Hypothalamus (tissue), 51 donors: ENCODE measurements around the gene PSMA4.
"Not testable (repeated sequence)": the region's sequence is repeated elsewhere in the genome, so short reads cannot be mapped to it uniquely, and the experiment has no call there.

Source experiments
- DNase-seq, 51 donors: peaks; one replicate each; lab custom pipeline; 2025; lab: John Stamatoyannopoulos, UW

PSMA4 gene

DNA sequence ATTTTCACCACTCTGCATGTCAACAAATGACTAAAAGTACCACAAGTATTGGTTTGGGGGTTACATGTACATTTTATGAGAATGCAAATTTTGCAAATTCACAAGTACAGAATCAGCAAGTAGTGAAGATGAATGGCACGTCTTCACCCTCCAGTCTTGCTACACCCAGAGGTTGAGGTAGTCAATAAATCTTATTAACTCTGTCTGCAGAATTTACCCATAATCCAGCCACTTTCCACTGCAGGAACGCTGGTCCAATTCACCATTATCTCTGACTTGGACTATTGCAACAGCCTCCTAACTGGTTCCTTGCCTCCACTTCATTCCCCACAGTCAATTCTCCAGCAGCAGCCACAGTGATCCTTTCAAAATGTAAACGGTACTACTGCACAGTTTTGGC lies 10.6 kb downstream of the PSMA4 start:
- DNase-seq, result no peak

DNA sequence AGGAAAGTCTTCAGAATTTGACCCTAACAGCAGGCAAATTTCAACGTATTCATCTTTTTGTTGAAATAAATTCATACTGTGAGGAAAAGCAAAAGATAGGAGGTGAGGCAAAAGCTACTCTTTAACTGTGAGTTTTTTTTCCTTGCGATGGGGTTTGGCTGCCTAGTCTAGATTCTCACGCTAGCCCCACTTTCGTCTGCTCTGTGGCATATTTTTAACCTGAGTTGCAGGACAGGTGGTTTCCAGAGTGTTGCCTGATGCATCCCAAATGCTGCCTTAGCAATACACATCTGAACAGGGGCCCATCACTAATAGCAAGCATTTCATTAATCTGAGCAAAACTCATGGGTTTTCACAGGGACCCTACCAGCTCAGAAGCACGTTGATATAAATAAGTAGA lies 11.7 kb downstream of the PSMA4 start:
- DNase-seq, result no peak

DNA sequence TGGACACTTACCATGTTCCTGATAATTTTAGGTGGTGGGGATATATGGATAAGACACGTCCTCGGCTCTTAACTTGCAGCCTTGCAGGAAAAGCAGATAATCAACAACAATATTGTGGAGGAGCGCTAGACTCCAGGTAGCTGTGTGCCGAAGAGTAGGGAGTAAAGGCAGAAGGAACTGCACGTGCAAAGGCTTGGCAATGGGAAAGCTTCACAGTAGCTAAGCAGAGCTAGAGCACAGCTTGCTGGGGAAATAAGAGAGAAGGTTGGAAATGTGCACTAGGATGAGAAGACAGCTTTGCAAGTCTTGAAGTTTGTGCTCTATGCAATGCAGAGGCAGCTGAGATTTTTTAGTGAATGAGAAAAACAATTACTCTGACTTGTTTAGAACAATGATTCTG lies 12.4 kb downstream of the PSMA4 start:
- no peak for DNase-seq

DNA sequence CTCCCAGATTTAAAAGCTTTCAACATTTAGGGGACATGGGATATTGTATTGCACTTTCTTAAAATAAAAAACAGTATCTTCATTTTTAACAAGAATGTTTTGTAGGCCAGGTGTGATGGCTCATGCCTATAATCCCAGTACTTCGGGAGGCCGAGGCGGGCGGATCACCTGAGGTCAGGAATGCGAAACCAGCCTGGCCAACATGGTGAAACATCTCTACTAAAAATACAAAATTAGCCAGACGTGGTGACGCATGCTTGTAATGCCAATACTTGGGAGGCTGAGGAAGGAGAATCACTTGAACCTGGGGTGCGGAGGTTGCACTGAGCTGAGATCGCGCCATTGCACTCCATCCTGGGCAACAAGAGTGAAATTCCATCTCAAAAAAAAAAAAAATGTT lies 20.0 kb downstream of the PSMA4 start:
- not testable (repeated sequence) for DNase-seq

DNA sequence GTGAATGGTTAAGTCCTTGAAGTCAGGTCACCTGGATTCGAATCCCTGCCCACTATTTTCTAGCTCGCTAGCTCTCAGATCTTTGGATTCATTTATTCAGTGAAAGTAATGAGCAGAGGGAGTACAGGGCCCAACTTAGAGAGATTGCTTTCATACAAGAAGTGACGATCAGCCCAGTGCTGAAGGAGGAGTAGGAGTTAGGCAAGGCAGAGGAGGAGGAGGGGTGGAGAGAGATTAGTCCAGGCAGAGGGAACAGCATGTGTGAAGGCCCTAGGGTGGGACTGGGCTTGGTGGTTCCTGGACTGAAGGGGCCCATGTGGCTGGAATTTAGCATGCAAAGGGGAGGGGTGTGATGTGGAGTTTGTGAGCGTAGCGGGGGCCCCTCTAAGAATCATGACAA lies 21.2 kb downstream of the PSMA4 start:
- DNase-seq, result no peak

- no peak for DNase-seq
Measured at GRCh38 chr15:78563092-78563491, 22.8 kb downstream of the PSMA4 start.

DNA sequence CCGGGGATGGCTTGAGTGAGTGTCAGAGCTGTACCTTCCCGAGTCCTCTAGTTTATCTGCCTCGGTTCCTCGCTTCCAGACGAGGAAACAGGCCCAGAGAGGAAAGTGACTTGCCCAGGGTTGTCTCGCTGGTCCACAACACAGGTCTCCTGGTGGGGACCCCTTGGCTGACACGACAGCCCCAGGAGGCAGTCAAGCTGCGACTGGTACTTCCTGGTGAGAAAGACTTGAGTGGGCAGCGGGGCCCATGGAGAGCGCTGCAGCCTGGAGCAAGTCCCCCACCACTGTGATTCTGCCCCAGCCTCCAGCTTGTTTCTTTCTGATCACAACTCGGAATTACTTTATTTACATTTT lies 24.5 kb downstream of the PSMA4 start:
- no peak for DNase-seq

- peak in 25 of 51 donors; percentile 1 to 38 (median 14) for DNase-seq
Measured at GRCh38 chr15:78565097-78565950, 25.1 kb downstream of the PSMA4 start, which contains the start of gene CHRNA5. Gene CHRNA5, plus strand, starts transcription at chr15:78565520. Its CDS starts 200 bp downstream, at chr15:78565720.

DNA sequence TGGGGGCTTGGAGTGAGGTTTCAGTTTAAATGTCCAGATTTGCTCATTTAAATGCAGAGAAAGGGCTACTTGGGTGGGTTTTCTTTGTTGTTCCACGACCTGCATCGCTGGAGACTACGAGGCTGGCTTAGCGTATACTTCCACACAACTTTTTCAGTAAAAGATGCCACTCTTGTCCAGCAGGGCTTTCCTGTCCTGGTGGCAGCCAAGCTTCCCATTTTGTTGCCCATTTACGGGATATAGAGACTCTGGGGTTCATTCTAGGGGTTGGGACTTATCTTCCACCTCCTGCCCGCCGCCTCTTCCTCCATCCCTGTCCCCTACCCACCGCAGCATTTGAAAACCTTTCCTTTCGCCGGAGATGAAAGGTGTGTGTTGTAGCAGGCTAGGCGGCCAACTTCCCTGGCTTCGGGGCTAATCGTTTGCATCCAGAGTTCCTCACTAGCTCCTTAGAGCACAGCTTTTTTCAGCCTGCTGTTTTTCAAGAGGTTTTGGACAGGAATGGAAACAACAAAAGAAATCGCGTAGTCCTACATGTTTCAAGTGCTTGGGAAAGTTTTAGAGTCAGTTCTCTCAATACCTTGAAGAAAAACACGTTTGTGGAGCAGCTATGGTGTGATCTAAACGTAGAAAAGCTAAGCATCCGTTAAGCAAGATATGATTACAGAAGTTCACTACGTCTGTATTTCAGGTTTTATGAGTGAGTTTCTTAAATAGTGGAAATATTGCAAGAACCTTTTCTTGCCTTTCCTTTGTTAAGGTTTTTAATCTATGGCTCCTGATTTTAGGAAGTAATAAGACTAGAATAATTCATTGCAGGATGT lies 25.9 kb downstream of the PSMA4 start:
- no peak for DNase-seq

DNA sequence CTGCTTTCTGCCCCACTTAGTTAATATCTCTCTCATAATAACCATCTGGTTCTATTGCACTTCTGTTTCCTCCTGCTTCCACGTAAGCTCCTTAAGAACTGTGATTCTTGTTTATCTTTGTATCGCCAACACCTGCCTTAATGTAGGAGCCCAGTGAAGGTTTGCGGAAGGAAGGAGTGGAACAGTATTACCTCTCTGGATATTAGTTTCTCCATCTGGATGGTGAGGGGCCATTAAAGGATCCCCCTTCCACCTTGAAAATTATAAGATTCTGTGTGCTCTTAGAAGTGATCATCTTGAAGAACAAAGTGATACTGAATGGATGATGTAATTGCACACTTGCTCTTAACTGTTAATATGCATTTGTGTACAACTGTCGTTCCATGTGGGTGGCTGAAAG lies 27.3 kb downstream of the PSMA4 start:
- no peak for DNase-seq

GRCh38 chr15:78570710-78571109 lies 30.5 kb downstream of the PSMA4 start:
- DNase-seq, result no peak

GRCh38 chr15:78571382-78571781 lies 31.1 kb downstream of the PSMA4 start:
- DNase-seq, result no peak

GRCh38 chr15:78573416-78573815 lies 33.2 kb downstream of the PSMA4 start:
- no peak for DNase-seq

GRCh38 chr15:78574944-78575343 lies 34.7 kb downstream of the PSMA4 start:
- DNase-seq, result no peak

- DNase-seq, result no peak
Measured at GRCh38 chr15:78597583-78597982, 57.3 kb downstream of the PSMA4 start.

- DNase-seq, result no peak
Measured at GRCh38 chr15:78598348-78598747, 58.1 kb downstream of the PSMA4 start.

- no peak for DNase-seq
Measured at GRCh38 chr15:78599189-78599588, 58.9 kb downstream of the PSMA4 start.
